ENCODE measurements around the gene CIROP. TPM values are rescaled to one million over a fixed set of nuclear protein-coding genes. Genes with fewer than 3 reads are reported as not detected.
A peak's percentile ranks its signal among the peaks of the same experiment; 100 is the strongest.

The CIROP gene
- total RNA-seq, 2 experiments from 2014 or later: not detected

DNA sequence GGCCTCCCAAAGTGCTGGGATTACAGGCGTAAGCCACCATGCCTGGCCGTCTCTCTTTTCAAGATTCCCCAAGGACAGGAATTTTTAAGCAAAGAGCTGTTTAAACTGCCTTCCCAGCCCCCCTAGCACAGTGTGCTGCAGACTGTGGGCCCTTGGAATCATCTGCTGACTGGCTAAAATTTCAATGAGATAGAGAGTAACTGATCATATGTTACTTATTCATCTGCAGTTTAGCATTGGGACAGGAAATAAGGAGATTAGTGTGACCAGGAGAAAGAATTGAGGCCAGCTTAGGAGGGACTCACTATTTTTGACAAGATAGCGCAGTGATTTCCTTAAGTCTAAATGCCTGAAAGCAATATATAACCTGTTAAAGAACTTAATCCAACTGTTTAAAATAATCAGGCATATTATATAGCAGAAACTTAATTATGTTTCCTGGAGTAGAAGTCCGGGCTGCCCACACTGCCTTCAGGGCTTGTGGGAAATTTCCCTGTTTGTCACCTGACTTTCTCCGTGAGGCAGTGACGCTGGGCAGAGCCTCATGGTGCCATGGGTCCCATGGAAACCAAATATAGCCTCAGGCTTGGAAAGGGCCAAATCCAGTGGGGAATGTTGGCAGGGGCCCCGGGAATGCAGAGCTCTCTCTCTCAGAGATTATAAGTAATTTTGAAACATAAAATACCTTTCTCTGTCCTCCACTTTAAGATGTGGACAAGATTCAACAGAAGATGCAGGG is 37.1 kb upstream of the CIROP start:
- DNase-seq: no peak
- CTCF ChIA-PET: interaction anchor here (1.5 kb wide), 1 partner anchor 10 kb away, joined by 3 read pairs; no protein-coding TSS in a partner anchor
- H3K4me3 Mint-ChIP-seq: no peak overlapping the region
- H3K27me3 Mint-ChIP-seq: peaks cover 10% of the 10 kb centered on the region
- no peaks in the 10 kb centered on the region for H3K9me3 Mint-ChIP-seq
- no peak overlapping the region for H3K27ac Mint-ChIP-seq
- POLR2A ChIA-PET: no interaction called here
- no peaks in the 10 kb centered on the region for H3K36me3 Mint-ChIP-seq (ENCODE audit: low read depth)
- H3K4me1 Mint-ChIP-seq: no peaks in the 10 kb centered on the region

DNA sequence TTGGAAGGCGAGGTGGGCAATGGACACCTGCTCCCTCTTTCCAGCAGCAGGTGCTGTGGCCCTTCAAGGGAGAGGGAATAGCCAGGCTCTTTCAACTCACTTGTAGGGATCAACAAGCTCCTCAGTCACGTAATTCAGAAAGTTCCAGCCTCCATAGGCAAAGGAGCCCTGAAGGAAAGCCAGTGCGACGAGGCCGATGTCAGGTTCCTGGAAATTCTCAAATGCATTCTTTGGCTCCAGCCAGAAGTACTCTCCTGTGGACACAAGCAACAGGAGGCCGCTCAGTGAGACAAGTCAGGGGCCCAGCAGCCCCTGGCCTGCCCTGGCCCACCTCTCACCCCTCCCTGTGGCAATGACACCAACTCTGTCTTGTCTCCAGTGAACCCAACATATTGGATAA is 35.6 kb upstream of the CIROP start:
- CTCF ChIA-PET: interaction anchor here (0.6 kb wide), 1 partner anchor 119 kb away, joined by 3 read pairs; no protein-coding TSS in a partner anchor
- H3K36me3 Mint-ChIP-seq (ENCODE audit: low read depth): no peaks in the 10 kb centered on the region
- POLR2A ChIA-PET: no interaction called here
- no peaks in the 10 kb centered on the region for H3K9me3 Mint-ChIP-seq
- no peaks in the 10 kb centered on the region for H3K4me1 Mint-ChIP-seq
- H3K27ac Mint-ChIP-seq: no peak overlapping the region
- peaks cover 8% of the 10 kb centered on the region for H3K27me3 Mint-ChIP-seq
- H3K4me3 Mint-ChIP-seq: no peak overlapping the region
- DNase-seq: no peak

DNA sequence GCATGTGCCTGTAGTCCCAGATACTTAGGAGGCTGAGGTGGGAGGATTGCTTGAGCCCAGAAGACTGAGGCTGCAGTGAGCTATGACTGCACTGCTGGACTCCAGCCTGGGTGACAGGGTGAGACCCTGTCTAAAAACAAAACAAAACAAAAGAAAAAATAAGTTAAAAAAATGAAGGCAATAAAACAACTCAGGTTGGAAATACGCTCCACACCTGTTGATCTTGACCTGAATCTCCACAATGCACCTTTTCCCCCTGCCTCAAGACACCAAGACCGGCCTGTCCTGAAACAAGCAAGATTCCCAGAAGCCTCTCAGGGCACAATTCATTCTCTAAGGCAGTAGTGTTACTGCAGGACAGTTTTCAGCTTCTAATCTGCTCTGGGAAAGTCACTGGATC is 35.1 kb upstream of the CIROP start:
- no peaks in the 10 kb centered on the region for H3K4me1 Mint-ChIP-seq
- no peaks in the 10 kb centered on the region for H3K36me3 Mint-ChIP-seq (ENCODE audit: low read depth)
- CTCF ChIA-PET: interaction anchor here (0.6 to 3.0 kb wide), 2 partner anchors 19 to 119 kb away, joined by 3 to 11 read pairs; no protein-coding TSS in a partner anchor
- H3K27me3 Mint-ChIP-seq: peaks cover 8% of the 10 kb centered on the region
- POLR2A ChIA-PET: no interaction called here
- no peak overlapping the region for H3K4me3 Mint-ChIP-seq
- H3K9me3 Mint-ChIP-seq: no peaks in the 10 kb centered on the region
- no peak for DNase-seq
- H3K27ac Mint-ChIP-seq: no peak overlapping the region

DNA sequence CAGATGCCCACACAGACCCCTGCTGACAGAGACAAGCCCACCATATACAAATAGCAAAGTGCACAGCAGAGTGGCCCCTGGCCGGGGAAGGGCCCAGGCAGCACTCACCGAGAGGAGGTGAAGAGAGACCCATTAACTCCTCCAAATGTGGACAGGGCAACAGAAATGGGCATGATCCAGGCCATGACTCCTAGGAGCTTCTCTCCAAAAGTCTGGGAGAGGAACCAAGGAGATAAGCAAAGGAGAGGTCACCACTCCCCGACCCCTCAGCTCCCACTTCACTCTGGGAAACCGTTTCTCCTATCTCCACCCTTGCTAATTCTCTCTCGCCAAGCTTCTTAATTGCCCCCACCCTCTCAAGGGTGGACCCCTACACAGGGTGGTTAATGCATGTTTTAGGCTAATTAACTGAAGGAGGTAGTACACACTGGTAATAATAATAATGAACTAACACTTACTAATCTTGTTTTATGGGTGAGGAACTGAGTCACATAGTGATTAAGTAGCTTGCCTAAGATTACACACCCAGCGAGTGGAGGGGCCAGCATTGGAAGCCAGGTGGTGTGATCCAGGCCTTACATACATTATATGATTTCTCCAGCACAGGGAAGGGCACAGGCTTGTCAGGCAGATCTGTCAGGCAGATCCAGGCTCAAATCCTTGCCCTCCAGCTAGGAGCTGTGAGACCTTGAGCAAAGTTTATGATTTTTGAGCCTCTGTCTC is 33.2 kb upstream of the CIROP start:
- Mint-ChIP-seq H3K27me3 (peaks cover 2% of the 10 kb centered on the region), H3K27ac (peak overlapping the region; percentile 69), H3K4me3 (no peak overlapping the region), H3K36me3 (ENCODE audit: low read depth) (no peaks in the 10 kb centered on the region), H3K4me1 (no peaks in the 10 kb centered on the region), H3K9me3 (no peaks in the 10 kb centered on the region)
- no peak for DNase-seq
- POLR2A ChIA-PET: no interaction called here
- CTCF ChIA-PET: interaction anchor here (3.0 kb wide), 1 partner anchor 17 kb away, joined by 11 read pairs; no protein-coding TSS in a partner anchor

DNA sequence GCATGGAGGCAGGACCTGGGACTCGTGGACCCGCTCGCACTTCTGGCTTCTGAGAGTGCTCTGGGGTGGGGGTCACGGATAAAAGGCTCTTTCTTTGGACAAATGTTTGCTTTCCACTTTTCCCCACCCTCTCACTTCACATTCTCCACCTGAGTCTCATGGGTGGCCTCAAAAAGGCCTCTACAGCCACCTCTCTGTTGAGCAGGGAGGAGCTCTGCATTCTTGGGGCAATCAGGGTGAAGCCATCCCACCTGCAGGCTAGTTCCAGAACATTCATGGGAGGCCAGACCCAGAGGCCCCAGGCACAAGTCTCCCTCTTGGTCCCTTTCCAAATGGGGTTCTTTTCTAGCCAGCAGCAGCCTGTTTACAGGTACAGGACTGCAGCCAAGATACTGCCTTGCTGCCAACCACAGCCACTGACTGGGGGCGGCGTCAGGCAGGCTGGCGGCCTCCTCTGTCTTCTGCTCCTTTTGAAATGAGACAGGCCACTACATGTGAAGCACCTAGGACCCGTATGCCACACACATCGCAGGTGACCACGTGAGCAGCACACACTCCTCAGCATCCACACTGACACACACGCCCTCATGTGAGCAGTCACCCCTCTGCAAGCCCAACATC is 32.5 kb upstream of the CIROP start:
- H3K36me3 Mint-ChIP-seq (ENCODE audit: low read depth): no peaks in the 10 kb centered on the region
- ChIA-PET CTCF (interaction anchor here (3.0 kb wide), 1 partner anchor 16 kb away, joined by 11 read pairs; no protein-coding TSS in a partner anchor), POLR2A (no interaction called here)
- H3K27me3 Mint-ChIP-seq: peaks cover 2% of the 10 kb centered on the region
- no peaks in the 10 kb centered on the region for H3K9me3 Mint-ChIP-seq
- peak overlapping the region; percentile 69 for H3K27ac Mint-ChIP-seq
- no peak overlapping the region for H3K4me3 Mint-ChIP-seq
- DNase-seq: no peak
- no peaks in the 10 kb centered on the region for H3K4me1 Mint-ChIP-seq

DNA sequence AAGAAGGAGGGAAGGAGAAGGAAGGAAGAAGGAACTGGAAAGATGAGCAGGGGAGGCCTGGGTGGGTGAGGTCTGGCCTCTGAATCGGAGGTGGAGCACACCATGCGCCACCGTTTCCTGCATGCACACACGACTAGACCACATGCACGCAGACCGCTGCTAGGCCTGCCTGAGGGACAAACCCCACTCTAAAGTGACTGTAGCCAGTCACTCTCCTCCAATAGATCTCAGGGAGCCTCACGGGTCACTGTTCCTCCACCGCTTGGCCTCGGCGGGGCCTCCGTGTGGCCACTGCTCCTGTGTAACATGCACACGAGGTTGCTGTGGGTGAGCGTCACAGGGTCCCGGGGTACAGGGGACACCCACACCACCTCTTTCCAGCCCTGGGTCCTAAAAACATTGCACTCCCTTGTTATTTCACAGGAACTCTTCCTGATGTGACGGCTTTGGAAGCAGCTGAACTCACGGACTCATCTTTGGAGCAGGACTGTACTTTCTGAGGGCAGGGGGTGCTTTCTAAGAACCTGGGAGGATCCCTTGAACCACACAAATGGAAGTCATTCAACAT is 31.9 kb upstream of the CIROP start:
- no peak overlapping the region for H3K27ac Mint-ChIP-seq
- H3K4me1 Mint-ChIP-seq: no peaks in the 10 kb centered on the region
- ChIA-PET CTCF (interaction anchor here (1.2 to 3.0 kb wide), 2 partner anchors 15 to 16 kb away, joined by 4 to 11 read pairs; no protein-coding TSS in a partner anchor), POLR2A (no interaction called here)
- peaks cover under 1% of the 10 kb centered on the region for H3K27me3 Mint-ChIP-seq
- no peak for DNase-seq
- H3K36me3 Mint-ChIP-seq (ENCODE audit: low read depth): no peaks in the 10 kb centered on the region
- H3K9me3 Mint-ChIP-seq: no peaks in the 10 kb centered on the region
- H3K4me3 Mint-ChIP-seq: no peak overlapping the region

DNA sequence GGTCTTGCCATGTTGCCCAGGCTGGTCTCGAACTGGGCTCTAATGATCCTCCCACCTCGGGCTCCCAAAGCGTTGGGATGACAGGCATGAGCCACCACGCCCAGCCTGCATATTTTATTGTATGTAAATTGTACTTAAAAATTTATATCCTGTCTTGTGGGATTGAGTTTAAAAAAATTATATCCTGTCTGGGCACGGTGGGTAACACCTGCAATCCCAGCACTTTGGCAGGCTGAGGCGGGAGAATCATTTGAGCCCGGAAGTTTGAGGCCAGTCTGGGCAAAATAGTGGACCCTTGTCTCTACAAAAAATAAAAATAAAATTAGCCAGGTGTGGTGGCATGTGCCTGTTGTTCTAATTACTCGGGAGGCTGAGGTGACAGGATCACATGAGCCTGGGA is 28.2 kb upstream of the CIROP start:
- ChIA-PET POLR2A (no interaction called here), CTCF (no interaction called here)
- Mint-ChIP-seq H3K36me3 (ENCODE audit: low read depth) (no peaks in the 10 kb centered on the region), H3K27ac (no peak overlapping the region), H3K4me1 (peaks cover 7% of the 10 kb centered on the region), H3K27me3 (peaks cover 13% of the 10 kb centered on the region), H3K4me3 (no peak overlapping the region), H3K9me3 (no peaks in the 10 kb centered on the region)
- DNase-seq: no peak

DNA sequence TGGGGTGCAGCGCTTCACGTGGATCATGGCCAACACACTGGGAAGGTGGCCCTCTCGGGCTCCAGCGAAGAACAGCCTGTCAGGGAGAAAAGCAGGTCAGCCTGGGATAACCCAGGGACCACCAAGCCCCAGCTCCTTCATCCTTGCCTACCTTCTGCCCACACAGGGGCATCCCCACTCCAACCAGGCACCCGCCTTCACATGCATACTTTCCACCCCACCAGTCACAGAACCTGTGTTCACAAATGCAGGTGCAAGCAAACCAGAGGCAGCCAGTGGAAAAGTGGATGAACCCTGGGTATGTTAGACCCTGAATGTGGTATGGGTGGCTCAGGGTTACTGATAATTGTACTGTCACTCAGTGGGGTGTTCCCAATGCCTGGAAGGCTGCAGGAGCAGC is 26.7 kb upstream of the CIROP start:
- ChIA-PET POLR2A (no interaction called here), CTCF (interaction anchor here (1.9 kb wide), 1 partner anchor 11 kb away, joined by 6 read pairs; no protein-coding TSS in a partner anchor)
- no peak for DNase-seq
- Mint-ChIP-seq H3K4me3 (no peak overlapping the region), H3K9me3 (no peaks in the 10 kb centered on the region), H3K27ac (no peak overlapping the region), H3K27me3 (peaks cover 13% of the 10 kb centered on the region), H3K4me1 (peaks cover 10% of the 10 kb centered on the region), H3K36me3 (ENCODE audit: low read depth) (no peaks in the 10 kb centered on the region)

DNA sequence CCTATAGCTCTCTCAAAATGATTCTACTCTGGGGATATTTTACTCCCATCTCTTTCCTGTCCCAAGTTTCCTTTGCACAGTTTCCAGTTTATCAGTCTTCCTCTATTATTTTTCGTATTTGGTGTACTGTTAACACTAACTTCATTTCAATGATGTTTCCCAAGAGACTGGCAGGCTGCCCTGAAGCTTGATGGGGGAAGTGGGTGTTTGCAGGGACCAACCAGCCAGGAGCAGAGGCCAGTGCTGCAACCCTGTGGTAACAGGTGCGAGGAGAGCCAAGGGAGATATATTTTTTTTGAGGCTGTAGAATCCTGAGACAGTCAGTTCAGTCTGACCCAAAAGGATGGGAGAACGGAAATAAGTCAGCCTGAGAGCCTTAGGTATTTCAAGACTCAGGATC is 26.1 kb upstream of the CIROP start:
- Mint-ChIP-seq H3K27me3 (peaks cover 13% of the 10 kb centered on the region), H3K36me3 (ENCODE audit: low read depth) (no peaks in the 10 kb centered on the region), H3K9me3 (no peaks in the 10 kb centered on the region), H3K4me3 (no peak overlapping the region), H3K4me1 (peaks cover 10% of the 10 kb centered on the region), H3K27ac (no peak overlapping the region)
- ChIA-PET POLR2A (no interaction called here), CTCF (interaction anchor here (1.9 kb wide), 1 partner anchor 10 kb away, joined by 6 read pairs; no protein-coding TSS in a partner anchor)
- DNase-seq: no peak

DNA sequence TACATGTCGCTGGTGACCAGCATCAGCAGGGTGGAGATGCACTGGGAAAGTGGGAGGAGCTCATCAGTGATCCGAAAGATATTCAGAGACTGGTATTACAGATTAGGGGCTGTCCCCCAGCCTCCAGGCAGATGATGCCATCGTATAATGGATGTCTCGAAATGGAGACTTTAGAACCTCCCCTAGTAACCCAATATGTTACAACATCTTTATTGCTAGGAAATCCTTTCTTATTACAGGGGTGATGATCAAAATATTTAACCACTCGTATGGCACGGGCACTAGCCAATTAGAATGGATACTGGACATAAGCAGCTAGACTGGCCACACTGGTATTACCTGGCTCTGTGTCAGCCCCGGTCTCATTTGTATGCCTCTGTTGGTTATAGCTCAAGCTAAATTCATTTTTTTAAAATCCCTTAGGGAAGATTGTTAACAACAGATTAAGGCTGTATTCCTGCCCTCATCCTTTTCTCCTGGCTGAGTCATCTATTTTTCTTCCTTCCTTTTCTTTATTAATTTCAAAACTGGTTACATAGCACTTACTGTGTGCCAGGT is 25.0 kb upstream of the CIROP start:
- Mint-ChIP-seq H3K36me3 (ENCODE audit: low read depth) (no peaks in the 10 kb centered on the region), H3K9me3 (no peaks in the 10 kb centered on the region), H3K4me3 (no peak overlapping the region), H3K27ac (no peak overlapping the region), H3K27me3 (peaks cover 13% of the 10 kb centered on the region), H3K4me1 (peaks cover 10% of the 10 kb centered on the region)
- CTCF ChIA-PET: interaction anchor here (0.8 to 1.9 kb wide), 4 partner anchors 9 to 143 kb away, joined by 3 to 6 read pairs (median 5); no protein-coding TSS in a partner anchor
- POLR2A ChIA-PET: interaction anchor here (0.7 kb wide), 1 partner anchor 1991 kb away, joined by 3 read pairs; no protein-coding TSS in a partner anchor
- no peak for DNase-seq

DNA sequence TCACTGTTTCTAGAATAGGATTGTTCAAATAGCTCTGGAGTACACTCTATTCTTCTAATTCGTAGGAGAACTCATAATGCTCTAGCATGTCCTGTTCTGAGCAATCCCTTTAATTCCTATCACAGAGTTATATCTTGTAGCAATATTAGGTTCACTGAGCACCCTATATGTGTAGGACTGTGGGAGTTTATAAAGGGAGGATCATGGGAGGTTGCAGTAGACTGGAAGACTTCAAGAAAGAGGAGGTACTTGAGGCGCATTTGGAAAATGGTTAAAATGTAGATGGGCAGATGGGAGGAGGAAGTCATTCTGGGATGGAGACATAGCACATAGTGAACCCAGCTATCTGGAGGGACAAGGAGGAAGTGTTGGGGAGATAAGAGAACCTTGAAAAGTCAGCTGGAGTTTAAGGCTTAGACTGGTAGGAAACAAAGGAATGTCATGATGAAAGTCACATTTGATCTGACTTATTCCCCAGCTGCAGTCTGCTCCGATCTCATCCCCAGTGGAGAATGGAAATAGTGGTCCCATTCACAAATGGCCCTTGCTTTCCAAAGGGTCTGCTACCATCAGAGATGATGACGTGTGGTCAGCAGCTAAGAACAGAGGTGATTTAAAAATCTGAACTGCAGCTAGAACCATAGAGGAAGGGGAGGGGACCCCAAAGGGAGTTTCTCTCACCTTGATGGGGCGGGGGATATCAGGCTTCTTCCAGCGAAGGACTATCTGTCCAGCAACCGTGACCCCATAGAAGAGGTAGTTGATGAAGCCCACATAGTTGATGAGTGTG is 24.4 kb upstream of the CIROP start:
- H3K27ac Mint-ChIP-seq: no peak overlapping the region
- ChIA-PET CTCF (interaction anchor here (0.8 to 1.6 kb wide), 3 partner anchors 9 to 143 kb away, joined by 3 to 6 read pairs (median 4); no protein-coding TSS in a partner anchor), POLR2A (interaction anchor here (0.7 kb wide), 1 partner anchor 1991 kb away, joined by 3 read pairs; no protein-coding TSS in a partner anchor)
- DNase-seq: no peak
- H3K36me3 Mint-ChIP-seq (ENCODE audit: low read depth): no peaks in the 10 kb centered on the region
- H3K9me3 Mint-ChIP-seq: no peaks in the 10 kb centered on the region
- no peak overlapping the region for H3K4me3 Mint-ChIP-seq
- H3K27me3 Mint-ChIP-seq: peaks cover 13% of the 10 kb centered on the region
- peaks cover 10% of the 10 kb centered on the region for H3K4me1 Mint-ChIP-seq

DNA sequence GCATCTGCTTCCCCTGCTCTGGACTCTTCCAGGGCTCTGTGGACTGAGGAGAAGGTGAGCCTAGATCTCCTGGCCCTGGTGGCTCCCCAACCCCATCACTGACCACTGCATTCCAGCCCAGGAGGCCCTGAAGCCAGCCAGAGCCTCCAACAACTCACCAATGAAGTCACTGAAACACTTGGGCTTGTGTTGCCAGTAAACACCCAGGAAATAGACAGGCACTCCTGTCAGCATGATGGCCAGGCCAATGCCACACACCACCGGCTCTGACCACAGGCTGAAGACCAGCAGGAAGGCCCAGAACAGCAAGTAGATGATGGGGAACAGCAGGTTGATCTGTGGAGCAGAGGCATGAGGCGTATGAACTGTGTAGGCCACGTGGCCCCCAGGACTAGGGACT is 23.1 kb upstream of the CIROP start:
- ChIA-PET POLR2A (interaction anchor here (0.5 kb wide), 1 partner anchor 1942 kb away, joined by 7 read pairs; no protein-coding TSS in a partner anchor), CTCF (no interaction called here)
- Mint-ChIP-seq H3K27me3 (peaks cover 13% of the 10 kb centered on the region), H3K27ac (peak overlapping the region; percentile 27), H3K4me3 (no peak overlapping the region), H3K36me3 (ENCODE audit: low read depth) (no peaks in the 10 kb centered on the region), H3K9me3 (no peaks in the 10 kb centered on the region), H3K4me1 (peaks cover 10% of the 10 kb centered on the region)
- no peak for DNase-seq
